GM23338 (cell line): ENCODE data around the gene FSD1. TPM values are rescaled to one million over a fixed set of nuclear protein-coding genes. Genes with fewer than 3 reads are reported as not detected.

Experiments used
- ATAC-seq: fragments of 200-7000 bp; cut with Tn5 transposase; 3 replicates; pipeline ENCODE4 v1.9.1; 2020
- DNase-seq: peaks from one replicate; pipeline ENCODE4 v3.0.0-alpha.2; 2015; ENCODE audit warnings: low spot score
- H2AFZ ChIP-seq: fragments of 200-600 bp; sonication (generic); 2 replicates; pipeline ENCODE4 v1.8.0; 2016; ENCODE audit warnings: antibody characterized with exemption, mild to moderate bottlenecking, moderate library complexity
- H3F3A ChIP-seq: fragments of 200-600 bp; sonication (generic); replicated peaks from 2 replicates; pipeline ENCODE4 v1.8.0; 2017; ENCODE audit warnings: antibody characterized with exemption, mixed run types, low read depth
- H3K27ac ChIP-seq: fragments of 200-600 bp; sonication (generic); 2 replicates; pipeline ENCODE4 v1.6.1; 2016; ENCODE audit warnings: low read depth
- H3K27me3 ChIP-seq: fragments of 200-600 bp; sonication (generic); 2 replicates; pipeline ENCODE4 v1.8.0; 2016; ENCODE audit warnings: mild to moderate bottlenecking, mixed run types, moderate library complexity; ENCODE audit not compliant: insufficient read depth
- H3K36me3 ChIP-seq: fragments of 200-600 bp; sonication (generic); 2 replicates; pipeline ENCODE4 v1.8.0; 2016; ENCODE audit warnings: mild to moderate bottlenecking; ENCODE audit not compliant: insufficient read depth
- H3K4me1 ChIP-seq: fragments of 200-600 bp; sonication (generic); 2 replicates; pipeline ENCODE4 v1.8.0; 2016; ENCODE audit warnings: mild to moderate bottlenecking, moderate library complexity; ENCODE audit not compliant: insufficient read depth
- H3K4me2 ChIP-seq: fragments of 200-600 bp; sonication (generic); 2 replicates; pipeline ENCODE4 v1.7.1; 2017; ENCODE audit warnings: mixed run types
- H3K4me3 ChIP-seq: fragments of 200-600 bp; sonication (generic); 2 replicates; pipeline ENCODE4 v1.6.1; 2016; ENCODE audit warnings: mixed run types
- H3K79me2 ChIP-seq: fragments of 200-600 bp; sonication (generic); replicated peaks from 2 replicates; pipeline ENCODE4 v1.8.0; 2017; ENCODE audit warnings: mild to moderate bottlenecking; ENCODE audit not compliant: insufficient read depth
- H3K9me2 ChIP-seq: fragments of 200-600 bp; sonication (generic); 2 replicates; pipeline ENCODE4 v1.8.0; 2017; ENCODE audit not compliant: insufficient read depth
- H4K20me1 ChIP-seq: fragments of 200-600 bp; sonication (generic); replicated peaks from 2 replicates; pipeline ENCODE4 v1.8.0; 2017; ENCODE audit warnings: mild to moderate bottlenecking; ENCODE audit not compliant: insufficient read depth
- H3K27ac Mint-ChIP-seq: 2 replicates; pipeline ENCODE4 v1.8.0; 2020; ENCODE audit warnings: inconsistent platforms, mild to moderate bottlenecking, moderate library complexity, mixed read lengths
- H3K27me3 Mint-ChIP-seq: 3 replicates; pipeline ENCODE4 v1.8.0; 2022; ENCODE audit warnings: low read depth, mild to moderate bottlenecking, moderate library complexity, mixed read lengths, inconsistent platforms; ENCODE audit not compliant: insufficient read depth, poor library complexity
- H3K36me3 Mint-ChIP-seq: 3 replicates; pipeline ENCODE4 v1.8.0; 2021; ENCODE audit warnings: low read depth, mild to moderate bottlenecking, inconsistent platforms, moderate library complexity, mixed read lengths
- H3K4me1 Mint-ChIP-seq: 3 replicates; pipeline ENCODE4 v1.8.0; 2020; ENCODE audit warnings: mild to moderate bottlenecking, inconsistent platforms, mixed read lengths
- H3K4me3 Mint-ChIP-seq: 3 replicates; pipeline ENCODE4 v1.8.0; 2021; ENCODE audit warnings: moderate library complexity, mild to moderate bottlenecking, inconsistent platforms, mixed read lengths
- H3K9me3 Mint-ChIP-seq: 3 replicates; pipeline ENCODE4 v1.8.0; 2020; ENCODE audit warnings: moderate library complexity, mild to moderate bottlenecking, inconsistent platforms, mixed read lengths
- CREB1 ChIP-seq: fragments of 250-450 bp; sonication (Bioruptor Pico); IDR thresholded peaks from 2 replicates; pipeline ENCODE4 v1.5.0; 2020; ENCODE audit warnings: low read depth, mild to moderate bottlenecking, moderate library complexity
- JUNB ChIP-seq: IDR thresholded peaks from one replicate; pipeline ENCODE4 v1.6.1; 2016; ENCODE audit warnings: antibody characterized with exemption; ENCODE audit not compliant: unreplicated experiment
- NANOG ChIP-seq: IDR thresholded peaks from 2 replicates; pipeline ENCODE4 v1.6.1; 2016; ENCODE audit warnings: antibody characterized with exemption, borderline replicate concordance
- POLR2AphosphoS5 ChIP-seq: IDR thresholded peaks from 2 replicates; pipeline ENCODE4 v1.6.1; 2016; ENCODE audit warnings: antibody characterized with exemption, low read depth
- STAT1 ChIP-seq: IDR thresholded peaks from one replicate; pipeline ENCODE4 v1.6.1; 2016; ENCODE audit warnings: antibody characterized with exemption; ENCODE audit not compliant: unreplicated experiment
- ZNF114 ChIP-seq: fragments of 250-450 bp; sonication (Bioruptor Pico); IDR thresholded peaks from 2 replicates; pipeline ENCODE4 v1.5.0; 2020; ENCODE audit warnings: mild to moderate bottlenecking, moderate library complexity
- ZNF331 ChIP-seq: fragments of 250-450 bp; sonication (Bioruptor Pico); IDR thresholded peaks from 2 replicates; pipeline ENCODE4 v1.5.0; 2020; ENCODE audit warnings: low read depth, mild to moderate bottlenecking, moderate library complexity
- polyA plus RNA-seq: library from polyadenylated mRNA; unstranded; fragments of >200 nt; fragmentation: Nextera tagmentation; extraction: Ambion mirVana; gene quantifications from 2 replicates; pipeline ENCODE4 v1.2.1, GENCODE V29; 2016
- total RNA-seq: library from RNA; depleted of rRNA; stranded (reverse); fragments of >200 nt; shearing (Covaris generic); gene quantifications from 2 replicates; pipeline ENCODE4 v1.2.3, GENCODE V29; 2014
- TF ChIP-seq, protein P1 (sequence below): IDR thresholded peaks from 2 replicates; pipeline ENCODE4 v1.6.1; 2016; ENCODE audit warnings: antibody characterized with exemption
- TF ChIP-seq, protein P2 (sequence below): fragments of 250-450 bp; sonication (Bioruptor Pico); IDR thresholded peaks from 2 replicates; pipeline ENCODE4 v1.5.0; 2020; ENCODE audit warnings: mild to moderate bottlenecking, moderate library complexity

FSD1 gene
- total and polyA plus RNA-seq, 2 experiments from 2014 or later: 50.7 to 82.9 TPM

DNA sequence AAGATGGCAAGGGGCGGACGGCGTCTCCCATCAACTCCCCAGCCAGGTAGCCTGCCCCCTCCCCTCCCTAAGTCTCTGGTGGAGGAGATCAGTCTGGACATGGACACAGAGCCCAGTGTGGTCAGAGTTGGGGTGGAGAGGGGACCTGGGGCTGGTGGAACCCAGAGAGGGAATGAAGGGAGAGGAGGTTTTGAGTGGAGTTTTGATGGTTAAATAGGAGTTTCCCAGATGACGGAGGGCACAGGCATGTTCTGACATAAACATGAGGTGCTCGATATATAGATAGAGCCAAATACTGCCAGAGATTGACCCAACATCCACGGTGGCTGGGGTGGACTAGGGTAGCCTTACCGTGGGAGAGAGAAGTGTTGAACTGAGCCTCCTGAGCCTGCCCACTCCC, 14.1 kb downstream of the FSD1 start (continued):
- no peak for TF ChIP-seq CREB1 (CRISPR knock-in tag)
- TF ChIP-seq STAT1: no peak
- TF ChIP-seq JUNB: no peak
- TF ChIP-seq, protein P1, sequence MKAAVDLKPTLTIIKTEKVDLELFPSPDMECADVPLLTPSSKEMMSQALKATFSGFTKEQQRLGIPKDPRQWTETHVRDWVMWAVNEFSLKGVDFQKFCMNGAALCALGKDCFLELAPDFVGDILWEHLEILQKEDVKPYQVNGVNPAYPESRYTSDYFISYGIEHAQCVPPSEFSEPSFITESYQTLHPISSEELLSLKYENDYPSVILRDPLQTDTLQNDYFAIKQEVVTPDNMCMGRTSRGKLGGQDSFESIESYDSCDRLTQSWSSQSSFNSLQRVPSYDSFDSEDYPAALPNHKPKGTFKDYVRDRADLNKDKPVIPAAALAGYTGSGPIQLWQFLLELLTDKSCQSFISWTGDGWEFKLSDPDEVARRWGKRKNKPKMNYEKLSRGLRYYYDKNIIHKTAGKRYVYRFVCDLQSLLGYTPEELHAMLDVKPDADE: no peak
- no peak for TF ChIP-seq ZNF331 (CRISPR knock-in tag)
- TF ChIP-seq, protein P2, sequence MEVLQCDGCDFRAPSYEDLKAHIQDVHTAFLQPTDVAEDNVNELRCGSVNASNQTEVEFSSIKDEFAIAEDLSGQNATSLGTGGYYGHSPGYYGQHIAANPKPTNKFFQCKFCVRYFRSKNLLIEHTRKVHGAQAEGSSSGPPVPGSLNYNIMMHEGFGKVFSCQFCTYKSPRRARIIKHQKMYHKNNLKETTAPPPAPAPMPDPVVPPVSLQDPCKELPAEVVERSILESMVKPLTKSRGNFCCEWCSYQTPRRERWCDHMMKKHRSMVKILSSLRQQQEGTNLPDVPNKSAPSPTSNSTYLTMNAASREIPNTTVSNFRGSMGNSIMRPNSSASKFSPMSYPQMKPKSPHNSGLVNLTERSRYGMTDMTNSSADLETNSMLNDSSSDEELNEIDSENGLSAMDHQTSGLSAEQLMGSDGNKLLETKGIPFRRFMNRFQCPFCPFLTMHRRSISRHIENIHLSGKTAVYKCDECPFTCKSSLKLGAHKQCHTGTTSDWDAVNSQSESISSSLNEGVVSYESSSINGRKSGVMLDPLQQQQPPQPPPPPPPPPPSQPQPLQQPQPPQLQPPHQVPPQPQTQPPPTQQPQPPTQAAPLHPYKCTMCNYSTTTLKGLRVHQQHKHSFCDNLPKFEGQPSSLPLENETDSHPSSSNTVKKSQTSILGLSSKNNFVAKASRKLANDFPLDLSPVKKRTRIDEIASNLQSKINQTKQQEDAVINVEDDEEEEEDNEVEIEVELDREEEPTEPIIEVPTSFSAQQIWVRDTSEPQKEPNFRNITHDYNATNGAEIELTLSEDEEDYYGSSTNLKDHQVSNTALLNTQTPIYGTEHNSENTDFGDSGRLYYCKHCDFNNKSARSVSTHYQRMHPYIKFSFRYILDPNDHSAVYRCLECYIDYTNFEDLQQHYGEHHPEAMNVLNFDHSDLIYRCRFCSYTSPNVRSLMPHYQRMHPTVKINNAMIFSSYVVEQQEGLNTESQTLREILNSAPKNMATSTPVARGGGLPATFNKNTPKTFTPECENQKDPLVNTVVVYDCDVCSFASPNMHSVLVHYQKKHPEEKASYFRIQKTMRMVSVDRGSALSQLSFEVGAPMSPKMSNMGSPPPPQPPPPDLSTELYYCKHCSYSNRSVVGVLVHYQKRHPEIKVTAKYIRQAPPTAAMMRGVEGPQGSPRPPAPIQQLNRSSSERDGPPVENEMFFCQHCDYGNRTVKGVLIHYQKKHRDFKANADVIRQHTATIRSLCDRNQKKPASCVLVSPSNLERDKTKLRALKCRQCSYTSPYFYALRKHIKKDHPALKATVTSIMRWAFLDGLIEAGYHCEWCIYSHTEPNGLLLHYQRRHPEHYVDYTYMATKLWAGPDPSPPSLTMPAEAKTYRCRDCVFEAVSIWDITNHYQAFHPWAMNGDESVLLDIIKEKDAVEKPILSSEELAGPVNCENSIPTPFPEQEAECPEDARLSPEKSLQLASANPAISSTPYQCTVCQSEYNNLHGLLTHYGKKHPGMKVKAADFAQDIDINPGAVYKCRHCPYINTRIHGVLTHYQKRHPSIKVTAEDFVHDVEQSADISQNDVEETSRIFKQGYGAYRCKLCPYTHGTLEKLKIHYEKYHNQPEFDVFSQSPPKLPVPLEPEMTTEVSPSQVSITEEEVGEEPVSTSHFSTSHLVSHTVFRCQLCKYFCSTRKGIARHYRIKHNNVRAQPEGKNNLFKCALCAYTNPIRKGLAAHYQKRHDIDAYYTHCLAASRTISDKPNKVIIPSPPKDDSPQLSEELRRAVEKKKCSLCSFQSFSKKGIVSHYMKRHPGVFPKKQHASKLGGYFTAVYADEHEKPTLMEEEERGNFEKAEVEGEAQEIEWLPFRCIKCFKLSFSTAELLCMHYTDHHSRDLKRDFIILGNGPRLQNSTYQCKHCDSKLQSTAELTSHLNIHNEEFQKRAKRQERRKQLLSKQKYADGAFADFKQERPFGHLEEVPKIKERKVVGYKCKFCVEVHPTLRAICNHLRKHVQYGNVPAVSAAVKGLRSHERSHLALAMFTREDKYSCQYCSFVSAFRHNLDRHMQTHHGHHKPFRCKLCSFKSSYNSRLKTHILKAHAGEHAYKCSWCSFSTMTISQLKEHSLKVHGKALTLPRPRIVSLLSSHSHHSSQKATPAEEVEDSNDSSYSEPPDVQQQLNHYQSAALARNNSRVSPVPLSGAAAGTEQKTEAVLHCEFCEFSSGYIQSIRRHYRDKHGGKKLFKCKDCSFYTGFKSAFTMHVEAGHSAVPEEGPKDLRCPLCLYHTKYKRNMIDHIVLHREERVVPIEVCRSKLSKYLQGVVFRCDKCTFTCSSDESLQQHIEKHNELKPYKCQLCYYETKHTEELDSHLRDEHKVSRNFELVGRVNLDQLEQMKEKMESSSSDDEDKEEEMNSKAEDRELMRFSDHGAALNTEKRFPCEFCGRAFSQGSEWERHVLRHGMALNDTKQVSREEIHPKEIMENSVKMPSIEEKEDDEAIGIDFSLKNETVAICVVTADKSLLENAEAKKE (CRISPR knock-in tag): no peak

GRCh38 chr19:4319067-4319718, 14.8 kb downstream of the FSD1 start:
- Histone ChIP-seq H3K27ac (no peak overlapping the region), H3K4me3 (no peak overlapping the region), H3F3A (no peaks in the 10 kb centered on the region), H3K4me2 (no peak overlapping the region), H2AFZ (no peak overlapping the region), H3K4me1 (no peaks in the 10 kb centered on the region), H4K20me1 (no peaks in the 10 kb centered on the region; the same call in 1 of the 2 replicates), H3K79me2 (no peaks in the 10 kb centered on the region), H3K27me3 (no peaks in the 10 kb centered on the region), H3K9me2 (no peaks in the 10 kb centered on the region), H3K36me3 (peaks cover 3% of the 10 kb centered on the region; the same call in 1 of the 2 replicates)
- DNase-seq (no peak), ATAC-seq (no peak)
- Mint-ChIP-seq H3K36me3 (peaks cover 75% of the 10 kb centered on the region), H3K27me3 (peaks cover 13% of the 10 kb centered on the region), H3K27ac (no peak overlapping the region), H3K9me3 (peaks cover 30% of the 10 kb centered on the region), H3K4me3 (no peak overlapping the region; the same call in 2 of the 3 replicates), H3K4me1 (no peaks in the 10 kb centered on the region)
- TF ChIP-seq, protein P2 (CRISPR knock-in tag): no peak
- TF ChIP-seq ZNF114 (no peak), STAT1 (no peak), NANOG (no peak), POLR2AphosphoS5 (no peak)
